ENCODE measurements around the gene STK24. TPM values are rescaled to one million over a fixed set of nuclear protein-coding genes. Genes with fewer than 3 reads are reported as not detected.

STK24 gene
- polyA plus RNA-seq, 1 experiment, result 44.0 TPM

DNA sequence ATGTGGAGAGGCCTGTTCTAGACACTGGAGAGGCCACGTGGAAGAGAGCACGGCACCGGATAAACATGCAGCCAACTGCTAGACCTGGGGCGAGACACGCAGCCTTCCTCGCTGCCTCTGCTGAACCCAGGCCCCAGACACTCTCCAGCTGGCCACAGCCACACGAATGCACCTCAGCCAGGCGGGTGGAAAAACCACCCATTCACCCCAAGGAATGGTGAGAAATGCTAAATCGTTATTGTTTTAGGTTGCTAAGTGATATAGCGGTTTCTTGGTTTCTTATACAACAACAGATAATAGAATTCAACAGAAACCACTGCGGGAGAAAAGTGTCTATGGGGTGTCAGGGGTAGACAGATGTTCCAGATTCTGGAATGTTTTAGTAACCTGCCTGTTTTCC, 52.5 kb downstream of the STK24 start:
- H3K4me3 ChIP-seq (ENCODE audit: low read depth, low read length), result no peak overlapping the region
- no peaks in the 10 kb centered on the region; the same call in 1 of the 2 replicates for H3K9me3 ChIP-seq (ENCODE audit: control insufficient read depth, insufficient read depth, low read length)
- H3K27ac ChIP-seq (ENCODE audit: low read depth, low read length), result no peak overlapping the region
- POLR2A ChIA-PET, result no interaction called here
- CTCF ChIA-PET, result no interaction called here
- H3K27me3 ChIP-seq (ENCODE audit: control insufficient read depth, insufficient read depth, low read length), result no peaks in the 10 kb centered on the region
- DNase-seq (ENCODE audit: low read depth, low spot score), result no peak
- TF ChIP-seq CTCF (IDR thresholded peaks at IDR 0.05; ENCODE audit: low read depth, low read length), result no peak

DNA sequence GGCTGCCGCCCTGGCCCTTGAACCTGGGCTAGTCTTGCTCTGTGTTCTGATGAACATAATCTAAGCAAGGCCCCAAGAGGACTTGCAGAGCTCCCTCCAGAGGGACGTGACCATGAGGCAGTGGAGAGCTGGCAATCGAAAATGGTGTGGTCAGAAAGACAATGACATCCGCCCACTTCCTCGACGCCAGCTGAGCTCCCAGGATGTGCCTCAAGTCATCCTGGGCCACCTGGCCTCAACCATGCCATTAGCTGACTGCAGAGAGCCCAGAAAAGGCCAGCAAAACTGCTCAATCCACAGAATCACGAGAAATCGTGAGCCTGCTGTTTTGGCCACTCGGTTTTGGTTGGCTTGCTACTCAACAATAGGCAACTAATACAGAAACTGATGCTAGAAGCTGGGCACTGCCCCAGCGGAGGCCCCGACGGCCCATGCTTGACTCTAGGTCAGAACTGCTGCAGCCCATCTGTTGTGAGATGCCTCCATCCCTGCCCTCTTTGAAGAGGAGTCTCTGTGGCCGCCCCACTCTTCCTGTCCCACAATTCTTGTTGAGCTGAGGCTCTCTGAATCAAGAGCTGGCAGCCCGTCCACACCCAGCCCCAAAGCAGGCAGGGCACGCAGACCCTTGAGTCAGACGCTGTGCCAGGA, 53.3 kb downstream of the STK24 start:
- ChIA-PET POLR2A (no interaction called here), CTCF (no interaction called here)
- Histone ChIP-seq H3K9me3 (ENCODE audit: control insufficient read depth, insufficient read depth, low read length) (no peaks in the 10 kb centered on the region; the same call in 1 of the 2 replicates), H3K27me3 (ENCODE audit: control insufficient read depth, insufficient read depth, low read length) (no peaks in the 10 kb centered on the region), H3K27ac (ENCODE audit: low read depth, low read length) (no peak overlapping the region), H3K4me3 (ENCODE audit: low read depth, low read length) (no peak overlapping the region)
- DNase-seq (ENCODE audit: low read depth, low spot score), result no peak
- no peak for TF ChIP-seq CTCF (IDR thresholded peaks at IDR 0.05; ENCODE audit: low read depth, low read length)

- no peak overlapping the region for H3K27ac ChIP-seq (ENCODE audit: low read depth, low read length)
- ChIA-PET CTCF (no interaction called here), POLR2A (no interaction called here)
- no peaks in the 10 kb centered on the region; the same call in 1 of the 2 replicates for H3K9me3 ChIP-seq (ENCODE audit: control insufficient read depth, insufficient read depth, low read length)
- no peak for TF ChIP-seq CTCF (IDR thresholded peaks at IDR 0.05; ENCODE audit: low read depth, low read length)
- H3K4me3 ChIP-seq (ENCODE audit: low read depth, low read length), result no peak overlapping the region
- no peaks in the 10 kb centered on the region for H3K27me3 ChIP-seq (ENCODE audit: control insufficient read depth, insufficient read depth, low read length)
- DNase-seq (ENCODE audit: low read depth, low spot score), result no peak
Measured at GRCh38 chr13:98522371-98522770, 54.5 kb downstream of the STK24 start.

DNA sequence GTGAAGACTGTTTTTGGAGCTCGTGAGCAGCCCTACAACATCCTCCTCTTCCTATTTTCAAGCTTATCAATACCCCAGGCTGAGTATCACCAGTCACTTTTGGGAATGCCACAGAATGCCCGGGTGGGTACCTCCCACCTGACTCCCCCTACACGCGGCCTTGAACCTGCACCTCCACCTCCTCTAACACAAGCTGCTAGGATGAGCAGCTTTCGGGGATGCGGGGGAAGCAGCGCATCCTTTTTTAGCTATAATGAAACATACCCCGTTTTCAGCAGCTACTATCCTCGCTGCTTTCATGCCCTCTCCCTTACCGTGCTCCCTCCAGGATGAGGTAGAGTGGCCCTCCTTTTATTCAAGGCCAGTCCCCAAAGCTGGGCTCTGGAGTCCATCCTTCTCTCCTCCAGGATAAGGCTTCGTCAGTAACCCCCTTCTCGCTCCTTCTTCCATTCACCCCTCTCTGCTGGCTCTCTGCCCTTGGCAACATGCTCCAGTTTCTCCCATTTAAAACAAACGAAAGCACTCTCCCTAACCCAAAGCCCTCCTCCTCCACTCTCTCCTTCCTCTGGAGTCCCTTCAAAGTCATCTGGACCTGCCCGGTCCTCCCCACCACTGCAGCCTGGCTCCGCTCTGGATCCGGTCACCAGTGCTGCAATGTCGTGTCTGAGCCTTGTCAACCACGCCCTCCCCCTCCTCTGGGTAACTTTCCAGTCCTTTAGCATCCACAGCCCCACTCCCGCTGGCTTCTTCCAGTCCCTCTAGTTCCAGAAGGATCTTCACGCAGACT, 55.3 kb downstream of the STK24 start:
- DNase-seq (ENCODE audit: low read depth, low spot score), result no peak
- Histone ChIP-seq H3K4me3 (ENCODE audit: low read depth, low read length) (no peak overlapping the region), H3K9me3 (ENCODE audit: control insufficient read depth, insufficient read depth, low read length) (no peaks in the 10 kb centered on the region; the same call in 1 of the 2 replicates), H3K27me3 (ENCODE audit: control insufficient read depth, insufficient read depth, low read length) (no peaks in the 10 kb centered on the region), H3K27ac (ENCODE audit: low read depth, low read length) (no peak overlapping the region)
- no peak for TF ChIP-seq CTCF (IDR thresholded peaks at IDR 0.05; ENCODE audit: low read depth, low read length)
- ChIA-PET CTCF (no interaction called here), POLR2A (no interaction called here)

Data from AG04450 (cell line).